ENCODE results near the gene CANX.
"Not testable (repeated sequence)": the region's sequence is repeated elsewhere in the genome, so short reads cannot be mapped to it uniquely, and the experiment has no call there.

CANX gene, protein sequence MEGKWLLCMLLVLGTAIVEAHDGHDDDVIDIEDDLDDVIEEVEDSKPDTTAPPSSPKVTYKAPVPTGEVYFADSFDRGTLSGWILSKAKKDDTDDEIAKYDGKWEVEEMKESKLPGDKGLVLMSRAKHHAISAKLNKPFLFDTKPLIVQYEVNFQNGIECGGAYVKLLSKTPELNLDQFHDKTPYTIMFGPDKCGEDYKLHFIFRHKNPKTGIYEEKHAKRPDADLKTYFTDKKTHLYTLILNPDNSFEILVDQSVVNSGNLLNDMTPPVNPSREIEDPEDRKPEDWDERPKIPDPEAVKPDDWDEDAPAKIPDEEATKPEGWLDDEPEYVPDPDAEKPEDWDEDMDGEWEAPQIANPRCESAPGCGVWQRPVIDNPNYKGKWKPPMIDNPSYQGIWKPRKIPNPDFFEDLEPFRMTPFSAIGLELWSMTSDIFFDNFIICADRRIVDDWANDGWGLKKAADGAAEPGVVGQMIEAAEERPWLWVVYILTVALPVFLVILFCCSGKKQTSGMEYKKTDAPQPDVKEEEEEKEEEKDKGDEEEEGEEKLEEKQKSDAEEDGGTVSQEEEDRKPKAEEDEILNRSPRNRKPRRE

DNA sequence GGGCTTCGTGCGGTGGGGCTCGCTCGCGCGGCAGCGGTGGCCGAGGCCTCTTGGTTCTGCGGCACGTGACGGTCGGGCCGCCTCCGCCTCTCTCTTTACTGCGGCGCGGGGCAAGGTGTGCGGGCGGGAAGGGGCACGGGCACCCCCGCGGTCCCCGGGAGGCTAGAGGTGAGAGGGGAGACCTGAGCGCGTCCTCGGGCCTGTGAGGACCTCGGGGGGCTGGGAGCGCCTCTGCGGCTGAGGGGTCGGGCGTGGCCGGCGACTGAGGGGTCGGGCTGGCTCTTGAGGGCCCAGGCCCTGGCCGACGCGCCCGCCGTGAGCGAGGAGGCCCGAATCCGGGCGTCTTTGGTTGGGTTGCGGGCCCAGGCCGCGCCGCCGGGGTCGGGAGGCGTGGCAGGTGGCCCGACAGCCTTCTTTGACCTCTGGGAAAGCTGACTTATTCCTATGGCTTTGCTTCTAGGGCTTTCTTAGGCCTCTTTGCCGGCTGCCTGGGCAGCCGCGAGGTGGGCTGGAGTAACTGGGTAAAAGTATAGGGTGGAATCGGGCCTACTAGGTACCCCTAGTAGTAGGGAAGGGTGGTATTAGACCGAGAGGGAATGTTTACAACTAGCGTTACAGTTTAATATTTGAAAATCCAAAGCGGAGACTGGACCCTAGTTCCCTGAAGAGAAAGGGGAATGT lies at the start of gene CANX:
Gene CANX (plus strand): TSS at position 33 of the 681 bp plus-strand sequence. CDS start 6,715 bp downstream, outside the sequence.
- DNase-seq: no peak

DNA sequence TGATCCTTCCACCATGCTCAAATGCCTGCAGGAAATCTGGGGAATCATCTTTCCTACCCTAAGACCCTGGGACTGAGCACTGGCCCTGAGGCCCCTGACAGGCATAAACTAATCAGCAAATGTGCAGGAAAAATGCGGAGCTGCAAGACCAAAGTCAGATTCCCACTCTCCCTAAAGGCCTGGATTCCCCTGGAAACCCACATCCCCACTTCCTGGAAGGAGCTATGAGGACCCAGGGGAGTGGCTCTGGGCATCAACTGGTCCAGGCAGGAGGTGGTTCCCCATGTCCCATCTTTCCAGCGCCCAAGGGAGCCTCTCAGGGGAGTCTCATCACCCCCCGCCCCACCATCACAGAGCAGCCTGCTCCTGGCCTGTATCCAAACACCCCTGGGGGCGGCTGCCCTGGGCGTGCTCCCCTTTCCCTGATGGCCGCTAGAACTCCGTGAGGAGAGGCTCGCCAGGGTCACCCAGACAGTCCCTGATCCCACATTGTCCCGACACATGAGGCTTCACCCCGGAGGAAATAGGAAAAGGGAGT lies 49.5 kb upstream of the CANX start:
- DNase-seq: not testable (repeated sequence)

DNA sequence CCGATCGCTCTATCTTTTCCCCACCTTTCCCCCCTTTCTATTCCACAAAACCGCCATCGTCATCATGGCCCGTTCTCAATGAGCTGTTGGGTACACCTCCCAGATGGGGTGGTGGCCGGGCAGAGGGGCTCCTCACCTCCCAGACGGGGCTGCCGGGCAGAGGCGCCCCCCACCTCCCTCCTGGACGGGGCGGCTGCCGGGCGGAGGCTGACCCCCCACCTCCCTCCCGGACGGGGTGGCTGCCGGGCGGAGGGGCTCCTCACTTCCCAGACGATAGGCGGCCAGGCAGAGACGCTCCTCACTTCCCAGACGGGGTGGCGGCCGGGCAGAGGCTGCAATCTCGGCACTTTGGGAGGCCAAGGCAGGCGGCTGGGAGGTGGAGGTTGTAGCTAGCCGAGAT lies 48.5 kb upstream of the CANX start:
- not testable (repeated sequence) for DNase-seq

DNA sequence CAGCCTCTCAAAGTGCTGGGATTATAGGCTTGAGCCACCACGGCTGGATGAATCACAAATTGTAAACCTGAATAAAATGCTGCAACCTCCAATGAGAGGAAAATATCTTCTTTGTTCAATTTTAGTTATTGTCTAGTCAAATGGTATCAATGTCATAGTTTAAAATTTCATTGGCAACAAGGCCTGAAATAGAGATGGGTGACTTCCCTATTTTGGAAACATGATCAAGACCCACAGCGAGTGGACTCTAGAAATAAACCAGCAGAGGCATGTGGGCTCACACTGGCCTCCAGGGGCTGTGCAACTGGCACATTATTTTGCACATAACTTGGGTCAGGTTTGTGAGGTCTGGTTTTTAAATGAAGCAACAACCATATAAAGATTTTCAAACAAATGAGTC lies 45.6 kb upstream of the CANX start:
- DNase-seq: not testable (repeated sequence)

DNA sequence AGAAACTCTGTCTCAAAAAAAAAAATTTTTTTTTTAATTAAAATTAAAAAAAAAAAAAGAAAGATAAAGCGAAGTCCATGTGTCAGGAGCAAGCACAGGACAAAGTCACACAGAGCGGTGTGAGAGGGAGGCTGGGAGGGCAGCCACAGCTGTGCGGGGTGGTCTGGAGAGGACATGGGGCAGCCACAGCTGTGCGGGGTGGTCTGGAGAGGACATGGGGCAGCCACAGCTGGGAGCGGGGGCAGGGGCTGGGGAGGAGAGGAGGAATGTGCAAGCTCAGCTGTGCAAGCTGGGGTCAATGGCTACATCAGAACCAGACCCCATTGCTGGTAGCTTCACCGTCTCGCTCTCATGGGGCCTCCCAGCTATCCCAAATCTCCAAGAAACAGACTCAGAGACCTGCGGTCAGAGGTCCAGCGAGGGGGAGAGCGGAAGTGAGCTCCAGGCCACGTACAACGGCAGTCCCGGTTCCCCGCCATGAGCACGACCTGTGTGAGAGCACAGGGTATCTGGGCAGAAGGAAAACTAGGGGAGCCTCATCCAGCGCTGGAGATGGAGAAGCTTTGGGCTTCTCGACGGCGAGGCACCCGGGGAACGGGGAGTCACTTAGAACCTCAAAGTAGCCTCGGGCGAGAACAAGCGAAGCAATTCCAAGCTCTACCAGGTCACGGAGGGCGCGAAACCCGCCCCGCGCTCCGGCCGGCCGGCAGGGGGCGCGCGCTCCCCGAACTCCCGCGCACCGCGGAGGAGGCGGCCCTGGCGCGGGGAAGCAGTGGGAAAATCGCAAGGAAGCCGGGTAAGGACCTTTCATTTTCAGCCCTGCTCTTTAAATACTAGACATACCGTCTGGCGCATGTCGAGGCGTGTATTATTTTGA lies 41.2 kb upstream of the CANX start:
- DNase-seq: not testable (repeated sequence)

DNA sequence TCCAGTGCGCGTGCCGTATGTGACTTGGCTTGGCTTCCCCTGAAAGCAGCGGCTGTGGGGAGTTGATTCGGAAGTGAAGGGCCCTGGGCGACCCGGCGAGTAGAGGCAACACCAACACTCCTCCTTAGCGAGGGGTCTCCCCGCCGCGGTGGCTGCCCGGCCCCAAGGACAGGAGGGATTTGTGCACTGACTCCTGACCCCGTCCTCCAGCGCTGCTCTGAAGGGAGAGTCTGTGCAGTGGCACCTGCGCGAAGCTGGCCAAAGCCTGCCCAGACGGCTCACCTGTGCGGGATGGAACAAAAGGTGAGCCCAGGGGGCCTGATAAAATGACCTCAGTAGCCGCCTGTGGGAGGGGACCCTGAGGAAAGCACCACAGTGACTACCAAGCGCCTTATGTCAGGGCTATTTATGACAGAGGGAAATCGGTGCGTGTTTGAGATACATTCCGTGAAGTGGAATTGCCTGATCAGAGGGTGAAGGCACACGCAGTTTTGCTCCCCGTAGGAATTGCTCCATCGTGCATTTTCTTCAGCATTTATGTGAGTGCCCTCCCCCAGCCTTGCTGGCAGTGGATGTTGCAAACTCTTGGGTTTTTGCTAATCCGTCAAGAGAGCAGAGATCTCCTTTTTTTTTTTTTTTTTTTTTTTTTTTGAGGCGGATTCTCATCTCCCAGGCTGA lies 40.4 kb upstream of the CANX start:
- not testable (repeated sequence) for DNase-seq

DNA sequence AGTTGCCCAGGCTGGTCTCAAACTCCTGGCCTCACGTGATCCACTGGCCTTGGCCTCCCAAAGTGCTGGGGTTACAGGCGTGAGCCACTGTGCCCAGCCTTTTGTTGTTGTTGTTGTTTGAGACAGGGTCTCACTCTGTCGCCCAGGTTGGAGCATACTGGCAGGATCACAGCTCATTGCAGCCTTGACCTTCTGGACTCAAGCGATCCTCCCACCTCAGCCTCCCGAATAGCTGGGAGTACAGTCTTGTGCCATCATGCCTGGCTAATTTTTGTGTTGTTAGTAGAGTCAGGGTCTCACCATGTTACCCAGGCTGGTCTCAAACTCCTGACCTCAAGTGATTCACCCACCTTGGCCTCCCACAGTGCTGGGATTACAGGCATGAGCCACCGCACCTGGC lies 37.1 kb upstream of the CANX start:
- not testable (repeated sequence) for DNase-seq

DNA sequence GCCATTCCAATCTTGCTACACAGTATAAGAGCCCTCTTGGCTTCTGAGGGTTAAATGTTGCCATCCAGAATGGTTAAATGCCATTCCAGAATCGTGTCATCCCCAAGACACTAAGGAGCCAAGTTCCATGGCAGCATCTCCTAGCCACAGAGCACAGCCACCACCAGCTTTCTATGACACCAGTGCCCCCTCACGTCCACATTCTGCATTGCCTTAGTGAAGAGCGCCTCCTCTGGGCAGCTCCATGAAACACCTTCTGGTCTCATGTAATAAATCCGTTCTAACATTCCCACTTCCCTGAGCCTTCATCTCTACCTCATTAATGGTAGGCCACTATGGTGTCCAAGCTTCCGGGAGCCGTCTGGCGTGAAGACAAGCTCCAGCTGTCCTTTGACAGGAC lies 30.4 kb upstream of the CANX start:
- DNase-seq: no peak

DNA sequence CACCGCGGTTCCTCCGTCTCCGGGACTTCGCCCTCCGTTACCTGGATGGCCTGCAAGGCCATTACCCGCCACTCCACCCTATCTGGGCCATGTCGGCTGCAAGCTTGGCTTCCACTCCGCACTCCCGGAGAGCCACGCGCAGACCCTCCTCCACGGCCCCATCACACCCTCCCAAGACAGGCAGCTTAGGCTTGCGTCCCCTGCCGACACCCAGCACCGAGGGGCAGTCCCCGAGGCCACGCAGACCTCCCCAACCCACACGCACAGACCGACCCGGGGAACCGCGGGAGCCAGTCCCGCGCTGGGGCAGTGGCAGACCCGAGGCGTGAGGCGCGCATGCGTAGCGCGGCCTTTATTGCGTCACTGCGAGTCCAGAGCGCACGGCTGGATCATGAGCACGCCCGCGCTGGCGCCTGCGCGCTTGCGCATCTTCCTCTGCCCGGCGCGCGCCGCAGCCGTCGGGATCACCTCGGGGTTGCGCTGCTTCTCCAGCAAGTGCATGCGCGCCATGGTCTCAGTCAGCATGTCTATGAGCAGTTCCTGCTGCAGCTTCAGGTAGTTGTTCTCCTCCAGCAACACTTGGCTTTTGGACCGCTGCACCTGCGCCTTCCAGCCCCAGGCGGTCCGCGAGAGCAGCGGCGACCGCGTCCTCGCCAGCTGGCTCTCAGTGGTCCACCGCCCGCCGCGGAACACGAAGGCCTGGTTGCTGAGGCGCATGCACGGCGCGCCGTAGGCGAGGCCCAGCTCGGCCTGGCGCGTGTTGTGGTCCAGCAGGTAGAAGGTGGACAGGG lies 20.3 kb upstream of the CANX start:
- DNase-seq: peak; percentile 84 to 92

DNA sequence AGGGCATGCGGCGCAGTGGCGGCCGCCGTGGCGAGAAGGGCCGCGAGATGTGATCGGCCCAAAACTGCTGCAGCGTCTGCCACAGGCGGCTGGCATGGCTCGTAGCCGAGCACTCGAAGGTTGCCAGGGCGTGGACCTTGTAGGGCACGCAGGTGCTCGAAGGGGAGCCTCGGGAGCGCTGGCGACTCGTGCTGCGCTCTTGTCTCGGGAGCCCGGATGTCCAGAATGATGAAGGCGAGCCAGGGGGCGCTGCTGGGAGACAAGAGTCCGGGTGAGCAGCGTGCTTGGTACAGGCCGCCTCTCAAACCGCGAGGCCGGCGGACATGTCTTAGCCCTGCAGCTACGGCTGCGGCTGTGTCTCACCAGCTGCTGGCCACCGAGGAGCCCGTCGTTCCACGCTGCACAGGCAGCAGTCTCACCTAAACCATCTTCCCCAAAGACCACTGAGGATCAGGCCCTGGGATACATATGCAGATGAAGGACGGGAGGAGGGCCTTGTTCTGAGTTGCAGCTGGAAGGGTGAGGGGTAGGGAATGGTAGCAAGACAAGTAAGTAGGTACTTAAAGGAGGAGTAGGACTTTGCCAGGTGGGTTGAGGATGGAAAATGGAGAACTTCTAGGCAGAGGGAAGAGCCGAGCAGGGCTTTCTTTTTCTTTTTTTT lies 19.6 kb upstream of the CANX start:
- DNase-seq: peak; percentile 76 to 81

DNA sequence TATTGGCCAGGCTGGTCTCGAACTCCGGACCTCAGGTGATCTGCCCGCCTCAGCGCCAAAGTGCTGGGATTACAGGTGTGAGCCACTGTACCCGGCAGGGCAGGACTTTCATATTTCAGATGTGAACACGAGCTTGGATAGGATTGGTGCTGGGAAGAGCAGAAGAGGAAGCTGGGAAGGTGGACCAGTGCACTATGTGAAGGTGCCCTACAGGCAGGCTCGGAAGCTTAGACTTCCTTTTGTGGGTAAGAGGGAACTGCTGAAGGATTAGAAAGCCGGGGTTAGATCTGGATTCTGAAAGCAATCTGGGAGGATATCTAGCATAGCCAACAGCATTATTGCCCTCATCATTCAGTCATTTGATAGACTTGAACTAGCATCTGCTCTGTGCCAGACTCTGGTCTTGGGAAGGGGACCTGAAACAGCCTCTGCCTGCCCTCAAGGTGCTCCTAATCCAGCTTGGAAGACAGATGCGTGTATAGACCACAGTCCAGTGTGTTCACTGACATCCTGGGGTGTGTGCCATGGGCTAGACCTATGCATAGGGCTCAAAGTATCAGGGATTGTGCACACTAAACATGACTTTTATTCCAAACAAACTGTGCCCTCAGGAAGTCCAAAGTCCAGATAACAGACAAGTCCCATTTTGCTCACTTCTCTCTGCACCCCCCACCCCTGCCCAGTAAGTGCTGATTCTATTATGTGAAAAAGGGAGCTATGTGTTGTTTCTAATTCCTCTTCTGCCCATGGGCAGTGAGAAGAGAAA lies 18.6 kb upstream of the CANX start:
- no peak for DNase-seq

DNA sequence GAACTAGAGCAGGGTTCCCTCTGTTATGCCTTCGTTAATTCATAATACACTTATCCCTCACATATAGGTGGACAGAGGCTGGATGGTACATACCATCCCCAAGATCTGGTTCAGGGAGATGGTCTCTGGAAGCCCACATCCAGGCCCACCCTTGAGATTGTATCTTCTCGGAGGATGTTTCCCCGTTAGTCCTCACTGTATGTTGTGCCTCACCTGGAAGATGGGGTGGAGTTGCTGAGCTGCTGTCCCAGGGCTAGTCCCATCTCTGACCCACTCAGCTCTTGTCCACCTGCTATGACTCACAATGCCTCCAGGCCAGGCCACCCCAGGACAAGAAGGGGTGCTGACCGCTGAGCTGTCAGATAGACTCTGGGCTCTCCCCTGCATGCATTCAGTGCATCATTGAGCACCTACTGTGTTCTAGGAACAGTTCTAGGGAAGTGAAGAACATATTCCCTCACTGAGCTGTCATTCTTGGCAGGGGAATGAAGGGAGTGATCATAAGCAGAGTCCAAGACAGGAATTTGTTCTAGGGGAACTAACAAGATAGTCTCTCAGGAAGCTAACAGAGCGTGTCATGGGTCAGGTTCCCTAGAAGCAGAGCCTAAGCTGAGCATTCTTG lies 17.9 kb upstream of the CANX start, which contains the start of gene CBY3:
Gene CBY3 (minus strand): TSS at position 255 of the 622 bp plus-strand sequence. CDS start 116 bp downstream, at position 139.
- DNase-seq: no peak

DNA sequence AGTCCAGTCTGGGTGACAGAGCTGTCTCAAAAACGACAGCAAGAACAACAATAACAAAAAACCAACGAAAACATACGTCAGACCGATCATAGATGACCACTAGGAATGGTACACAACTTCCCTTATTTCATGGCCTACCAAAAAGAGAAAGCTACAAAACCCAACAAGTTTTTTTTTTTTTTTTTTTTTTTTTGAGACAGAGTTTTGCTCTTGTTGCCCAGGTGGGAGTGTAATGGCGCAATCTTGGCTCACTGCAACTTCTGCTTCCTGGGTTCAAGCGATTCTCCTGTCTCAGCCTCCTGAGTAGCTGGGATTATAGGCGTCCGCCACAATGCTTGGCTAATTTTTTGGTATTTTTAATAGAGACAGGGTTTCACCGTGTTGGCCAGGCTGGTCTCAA lies 9.6 kb upstream of the CANX start:
- not testable (repeated sequence) for DNase-seq

DNA sequence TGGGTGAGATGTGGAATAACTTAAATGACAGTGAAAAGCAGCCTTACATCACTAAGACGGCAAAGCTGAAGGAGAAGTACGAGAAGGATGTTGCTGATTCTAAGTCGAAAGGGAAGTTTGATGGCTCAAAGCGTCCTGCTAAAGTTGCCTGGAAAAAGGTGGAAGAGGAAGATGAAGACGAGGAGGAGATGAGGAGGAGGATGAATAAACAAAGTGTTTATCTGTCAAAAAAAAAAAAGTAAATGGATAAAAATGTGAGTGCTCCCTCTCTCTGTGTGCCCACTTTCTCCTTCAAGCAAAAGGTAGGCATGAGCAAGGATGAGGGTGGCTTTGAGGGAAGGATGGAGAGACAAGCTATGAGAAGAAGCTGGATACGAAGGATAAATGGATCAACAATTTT lies 4.2 kb upstream of the CANX start:
- no peak for DNase-seq

DNA sequence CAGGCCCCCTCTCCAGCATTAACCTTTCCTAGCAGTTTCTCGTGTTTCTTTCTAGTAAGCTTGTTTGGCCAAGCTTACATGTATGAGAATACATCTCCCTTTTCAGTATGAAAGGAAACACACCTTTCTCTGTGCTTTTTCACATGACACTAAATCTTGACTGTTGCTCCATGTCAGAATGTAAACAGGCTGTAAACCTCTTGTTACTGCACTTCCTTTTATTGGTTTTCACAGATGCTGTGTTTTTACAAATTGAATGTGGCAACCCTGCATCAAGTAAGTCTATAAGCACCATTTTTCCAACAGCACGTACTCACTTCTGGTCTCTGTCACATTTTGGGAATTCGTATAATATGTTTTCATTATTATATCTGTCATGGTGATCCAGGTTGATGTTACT lies 2.2 kb upstream of the CANX start:
- DNase-seq: no peak

DNA sequence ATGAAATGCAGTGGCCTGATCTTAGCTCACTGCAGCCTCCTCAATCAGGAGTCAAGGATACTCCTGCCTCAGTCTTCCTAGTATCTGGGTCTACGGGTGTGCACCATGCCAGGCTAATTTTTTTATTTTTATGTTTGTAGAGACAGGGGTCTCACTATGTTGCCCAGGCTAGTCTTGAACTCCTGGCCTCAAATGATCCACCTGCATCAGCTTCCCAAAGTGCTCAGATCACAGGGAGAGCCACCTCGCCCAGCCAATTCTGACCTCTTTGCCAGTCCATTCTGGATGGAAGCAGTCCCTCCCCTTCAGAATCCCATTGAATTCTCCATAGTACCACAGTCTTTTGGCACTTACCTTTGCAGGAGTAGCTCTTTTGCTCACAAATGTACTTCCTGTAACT lies 1.7 kb upstream of the CANX start:
- no peak for DNase-seq

DNA sequence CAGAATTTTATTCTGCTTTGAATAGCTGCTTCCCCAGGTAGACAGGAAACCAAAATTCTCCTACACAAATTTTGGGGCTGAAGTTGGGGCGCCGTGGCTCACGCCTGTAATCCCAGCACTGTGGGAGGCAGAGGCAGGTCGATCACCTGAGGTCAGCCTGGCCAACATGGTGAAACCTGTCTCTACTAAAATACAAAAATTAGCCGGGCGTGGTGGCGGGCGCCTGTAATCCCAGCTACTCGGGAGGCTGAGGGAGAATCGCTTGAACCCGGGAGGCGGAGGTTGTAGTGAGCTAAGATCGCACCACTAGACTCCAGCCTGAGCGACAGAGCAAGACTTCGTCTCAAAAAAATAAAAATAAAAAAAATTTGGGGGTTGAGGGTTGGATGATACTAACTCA lies 1.2 kb upstream of the CANX start:
- not testable (repeated sequence) for DNase-seq

DNA sequence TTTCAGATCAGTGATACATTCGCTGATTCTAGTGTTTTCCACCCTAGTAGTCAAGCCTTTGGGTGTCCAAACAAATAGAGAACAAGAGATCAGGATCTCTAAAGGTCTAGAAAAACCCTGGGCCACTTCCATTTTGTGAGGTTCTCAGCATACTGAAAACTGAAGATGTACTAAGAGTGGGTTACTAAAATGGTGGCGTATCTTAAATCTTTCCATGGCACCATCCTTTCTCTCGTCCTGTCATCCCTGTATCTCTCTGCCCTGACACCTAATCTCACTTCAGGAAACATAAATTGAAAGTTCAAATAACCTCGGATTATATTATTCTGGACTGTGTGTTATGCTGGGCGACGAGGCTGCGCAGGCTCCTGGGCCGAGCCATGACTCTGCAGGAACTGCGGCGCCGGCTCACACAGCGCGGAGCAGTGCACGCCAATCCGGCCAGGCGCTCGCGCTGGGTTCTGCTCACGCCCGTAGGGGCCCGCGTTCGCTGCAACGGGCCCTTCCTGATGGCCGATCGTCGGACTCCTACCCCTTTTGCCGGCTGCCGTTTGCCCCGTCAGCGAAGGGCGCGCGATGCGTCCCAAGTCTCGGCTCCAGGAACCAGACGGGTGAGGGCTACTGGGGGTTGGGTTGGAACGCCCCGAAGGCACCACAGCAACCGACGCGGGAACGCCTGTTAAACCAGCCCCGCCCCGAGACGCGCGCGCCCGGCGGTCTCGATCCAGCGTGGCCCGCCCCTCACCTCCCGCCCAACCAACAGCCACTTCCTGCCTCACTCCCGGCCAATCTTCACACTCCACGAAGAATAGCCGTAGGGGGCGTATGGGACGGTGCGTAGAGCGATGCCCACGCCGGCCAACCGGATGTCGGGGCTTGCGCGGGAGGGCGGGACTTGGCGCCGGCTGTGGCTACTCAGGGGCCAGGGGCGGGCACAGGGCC lies 503 bp upstream of the CANX start:
- peak; percentile 88 to 96 for DNase-seq
